GM23248 (cell line): ENCODE data around the gene PCLO.

Source experiments
- EZH2 ChIP-seq: fragments of 200-600 bp; sonication (generic); IDR thresholded peaks from 2 replicates; pipeline ENCODE4 v1.6.1; 2018; ENCODE audit warnings: antibody characterized with exemption, mild to moderate bottlenecking; ENCODE audit not compliant: insufficient read depth, poor library complexity, severe bottlenecking
- EZH2phosphoT487 ChIP-seq: fragments of 200-600 bp; sonication (generic); IDR thresholded peaks from 2 replicates; pipeline ENCODE4 v1.6.1; 2018; ENCODE audit warnings: antibody characterized with exemption, moderate library complexity, mild to moderate bottlenecking, low read depth; ENCODE audit not compliant: insufficient read depth

DNA sequence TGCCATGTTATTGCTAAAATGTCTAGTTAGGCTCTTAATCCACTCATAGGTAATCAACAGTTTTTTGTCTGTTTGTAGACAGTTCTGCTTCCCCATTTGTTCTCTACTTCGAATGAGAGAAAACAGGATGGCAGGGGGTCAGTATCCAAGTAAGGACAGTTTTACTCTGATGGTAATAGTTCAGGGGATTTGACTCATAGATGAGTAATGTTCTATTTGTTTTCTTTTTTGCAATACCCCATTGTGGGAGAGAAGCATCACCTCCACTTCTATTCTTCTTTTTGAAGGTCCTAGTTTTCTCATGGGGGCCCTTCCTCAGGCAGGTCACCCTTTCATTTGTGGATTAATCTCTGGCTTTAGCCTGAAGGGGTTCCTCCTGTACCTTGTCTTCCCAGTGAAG is 13.9 kb downstream of the PCLO start:
- TF ChIP-seq EZH2 (no peak), EZH2phosphoT487 (no peak)
